Measurements from ENCODE around the gene FHOD3.

FHOD3 gene

DNA sequence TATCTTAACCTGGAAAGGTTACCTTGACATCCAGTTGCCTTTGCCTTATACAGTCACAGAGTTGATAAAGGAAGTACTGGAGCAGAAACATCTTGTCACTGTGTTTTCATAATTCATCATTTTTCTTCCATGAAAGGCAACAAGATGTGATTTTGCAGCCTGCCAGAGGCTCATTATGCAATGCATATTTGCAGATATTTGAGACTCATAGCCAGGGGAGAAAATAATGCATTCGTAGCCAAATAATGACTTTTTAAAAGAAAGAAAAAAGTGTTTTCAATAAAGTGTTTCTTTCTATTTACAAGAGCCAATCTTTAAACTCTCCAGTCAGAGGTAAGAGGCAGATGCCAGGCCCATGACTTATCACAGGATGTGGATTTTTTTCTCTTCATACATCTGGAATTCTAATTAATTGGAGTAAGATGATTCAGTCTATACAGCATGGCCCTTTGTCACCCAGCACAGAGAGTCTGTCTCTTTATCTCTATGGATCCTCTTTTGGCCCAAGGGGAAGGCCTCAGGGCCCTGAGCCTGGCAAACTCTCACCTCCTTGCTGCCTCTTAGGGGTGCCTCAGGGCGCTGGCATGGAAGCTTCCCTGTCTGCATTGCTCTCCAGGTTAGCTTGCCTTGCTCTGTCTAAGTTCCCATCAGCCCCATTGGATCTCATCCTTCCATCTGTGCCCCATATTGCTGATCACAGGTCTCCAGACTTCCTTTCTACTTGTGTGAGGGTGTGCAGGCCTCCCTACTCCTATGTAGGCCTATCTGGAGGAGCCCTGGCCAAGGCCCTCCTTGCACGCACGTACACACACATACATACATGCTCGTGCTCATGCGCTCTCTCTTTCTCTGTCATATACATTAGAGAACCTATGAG, 283.6 kb downstream of the FHOD3 start:
- no peaks in the 10 kb centered on the region for H4K20me1 ChIP-seq (ENCODE audit: insufficient read depth, low read length, poor library complexity, severe bottlenecking)
- no peak for TF ChIP-seq EZH2phosphoT487 (IDR thresholded peaks at IDR 0.05; ENCODE audit: borderline replicate concordance)
- no peak for TF ChIP-seq CTCF (conservative IDR thresholded peaks at IDR 0.05; ENCODE audit: low read length)
- H3K9ac ChIP-seq (ENCODE audit: low read depth, low read length, poor library complexity, severe bottlenecking), result no peak overlapping the region
- H3K4me2 ChIP-seq (ENCODE audit: low read depth, low read length, poor library complexity, severe bottlenecking), result no peak overlapping the region
- H3K27me3 ChIP-seq (ENCODE audit: insufficient read depth, low read length, poor library complexity, severe bottlenecking), result no peaks in the 10 kb centered on the region
- no peaks in the 10 kb centered on the region for H3K9me2 ChIP-seq (replicated peaks; ENCODE audit: low read depth, low read length)
- H3F3A ChIP-seq (ENCODE audit: low read depth), result no peaks in the 10 kb centered on the region
- H3K9me3 ChIP-seq (ENCODE audit: insufficient read depth, low read depth, low read length), result no peaks in the 10 kb centered on the region
- no peaks in the 10 kb centered on the region for H3K4me1 ChIP-seq (ENCODE audit: insufficient read depth, low read length, poor library complexity, severe bottlenecking)
- no peak overlapping the region for H3K4me3 ChIP-seq (ENCODE audit: low read length, poor library complexity, severe bottlenecking)
- no peak overlapping the region for H2AFZ ChIP-seq (ENCODE audit: low read length)
- H3K79me2 ChIP-seq (ENCODE audit: insufficient read depth, low read length), result no peaks in the 10 kb centered on the region
- no peaks in the 10 kb centered on the region for H3K36me3 ChIP-seq (ENCODE audit: insufficient read depth, low read length)

- H3K36me3 ChIP-seq (ENCODE audit: insufficient read depth, low read length), result no peaks in the 10 kb centered on the region
- no peaks in the 10 kb centered on the region for H3K9me2 ChIP-seq (replicated peaks; ENCODE audit: low read depth, low read length)
- H3K27me3 ChIP-seq (ENCODE audit: insufficient read depth, low read length, poor library complexity, severe bottlenecking), result no peaks in the 10 kb centered on the region
- no peak overlapping the region for H3K4me2 ChIP-seq (ENCODE audit: low read depth, low read length, poor library complexity, severe bottlenecking)
- 0 out of 2 replicates have a peak overlapping the region, but pooled peaks have one; percentile 14 for H2AFZ ChIP-seq (ENCODE audit: low read length)
- H3K4me1 ChIP-seq (ENCODE audit: insufficient read depth, low read length, poor library complexity, severe bottlenecking), result peaks cover 13% of the 10 kb centered on the region
- TF ChIP-seq EZH2phosphoT487 (IDR thresholded peaks at IDR 0.05; ENCODE audit: borderline replicate concordance), result no peak
- TF ChIP-seq CTCF (conservative IDR thresholded peaks at IDR 0.05; ENCODE audit: low read length), result no peak
- H3K4me3 ChIP-seq (ENCODE audit: low read length, poor library complexity, severe bottlenecking), result no peak overlapping the region
- no peaks in the 10 kb centered on the region for H3F3A ChIP-seq (ENCODE audit: low read depth)
- H3K9ac ChIP-seq (ENCODE audit: low read depth, low read length, poor library complexity, severe bottlenecking), result no peak overlapping the region
- H3K79me2 ChIP-seq (ENCODE audit: insufficient read depth, low read length), result no peaks in the 10 kb centered on the region
- H4K20me1 ChIP-seq (ENCODE audit: insufficient read depth, low read length, poor library complexity, severe bottlenecking), result no peaks in the 10 kb centered on the region
- no peaks in the 10 kb centered on the region for H3K9me3 ChIP-seq (ENCODE audit: insufficient read depth, low read depth, low read length)
These were observed 285.7 kb downstream of the FHOD3 start for GRCh38 chr18:36582988-36583745.

GRCh38 chr18:36589857-36590543, 292.5 kb downstream of the FHOD3 start:
- Histone ChIP-seq H3K9me2 (replicated peaks; ENCODE audit: low read depth, low read length) (no peaks in the 10 kb centered on the region), H3K4me3 (ENCODE audit: low read length, poor library complexity, severe bottlenecking) (no peak overlapping the region), H3K27me3 (ENCODE audit: insufficient read depth, low read length, poor library complexity, severe bottlenecking) (no peaks in the 10 kb centered on the region), H3K79me2 (ENCODE audit: insufficient read depth, low read length) (no peaks in the 10 kb centered on the region), H3K9me3 (ENCODE audit: insufficient read depth, low read depth, low read length) (no peaks in the 10 kb centered on the region), H3K9ac (ENCODE audit: low read depth, low read length, poor library complexity, severe bottlenecking) (no peak overlapping the region), H3K4me1 (ENCODE audit: insufficient read depth, low read length, poor library complexity, severe bottlenecking) (peaks cover 52% of the 10 kb centered on the region), H3K36me3 (ENCODE audit: insufficient read depth, low read length) (no peaks in the 10 kb centered on the region), H2AFZ (ENCODE audit: low read length) (no peak overlapping the region), H3F3A (ENCODE audit: low read depth) (no peaks in the 10 kb centered on the region), H4K20me1 (ENCODE audit: insufficient read depth, low read length, poor library complexity, severe bottlenecking) (no peaks in the 10 kb centered on the region), H3K4me2 (ENCODE audit: low read depth, low read length, poor library complexity, severe bottlenecking) (no peak overlapping the region)
- TF ChIP-seq CTCF (conservative IDR thresholded peaks at IDR 0.05; ENCODE audit: low read length) (no peak), EZH2phosphoT487 (IDR thresholded peaks at IDR 0.05; ENCODE audit: borderline replicate concordance) (no peak)
